DOHH2 (cell line): ENCODE results near the gene CTTNBP2.

Source experiments
- CTCF ChIP-seq: fragments of 200-600 bp; sonication (generic); IDR thresholded peaks from one replicate; pipeline ENCODE4 v1.5.1; 2014; ENCODE audit warnings: antibody characterized with exemption, mild to moderate bottlenecking, low read depth, low read length; ENCODE audit not compliant: poor library complexity, severe bottlenecking
- EZH2phosphoT487 ChIP-seq: fragments of 200-600 bp; sonication (generic); IDR thresholded peaks from 2 replicates; pipeline ENCODE4 v1.6.1; 2017; ENCODE audit warnings: borderline replicate concordance, mild to moderate bottlenecking, antibody characterized with exemption, low read length, moderate library complexity, mixed read lengths

DNA sequence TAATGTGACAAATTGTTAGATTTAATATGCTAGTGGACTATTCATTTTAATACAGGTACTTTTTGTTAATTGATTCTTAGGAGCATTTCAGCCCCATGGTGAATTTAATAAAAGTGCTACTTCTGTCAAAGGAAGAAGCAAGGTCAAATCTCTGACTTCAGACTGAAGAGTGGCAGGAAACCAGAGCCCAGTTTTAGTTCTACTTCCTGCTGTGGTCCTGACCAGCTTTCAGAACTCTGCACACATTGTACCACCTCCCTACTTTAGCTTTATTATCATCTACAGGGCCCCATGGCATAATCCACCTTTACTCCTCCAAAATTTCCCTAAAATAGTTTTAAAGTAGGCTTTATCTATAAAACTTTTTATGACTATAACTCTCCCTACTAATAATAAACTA is 33.7 kb downstream of the CTTNBP2 start:
- TF ChIP-seq CTCF (no peak), EZH2phosphoT487 (no peak)
